ENCODE results near the gene AKAP9. TPM values are rescaled to one million over a fixed set of nuclear protein-coding genes. Genes with fewer than 3 reads are reported as not detected.

The AKAP9 gene
- total RNA-seq, 1 experiment from 2014 or later, result 62.6 TPM

DNA sequence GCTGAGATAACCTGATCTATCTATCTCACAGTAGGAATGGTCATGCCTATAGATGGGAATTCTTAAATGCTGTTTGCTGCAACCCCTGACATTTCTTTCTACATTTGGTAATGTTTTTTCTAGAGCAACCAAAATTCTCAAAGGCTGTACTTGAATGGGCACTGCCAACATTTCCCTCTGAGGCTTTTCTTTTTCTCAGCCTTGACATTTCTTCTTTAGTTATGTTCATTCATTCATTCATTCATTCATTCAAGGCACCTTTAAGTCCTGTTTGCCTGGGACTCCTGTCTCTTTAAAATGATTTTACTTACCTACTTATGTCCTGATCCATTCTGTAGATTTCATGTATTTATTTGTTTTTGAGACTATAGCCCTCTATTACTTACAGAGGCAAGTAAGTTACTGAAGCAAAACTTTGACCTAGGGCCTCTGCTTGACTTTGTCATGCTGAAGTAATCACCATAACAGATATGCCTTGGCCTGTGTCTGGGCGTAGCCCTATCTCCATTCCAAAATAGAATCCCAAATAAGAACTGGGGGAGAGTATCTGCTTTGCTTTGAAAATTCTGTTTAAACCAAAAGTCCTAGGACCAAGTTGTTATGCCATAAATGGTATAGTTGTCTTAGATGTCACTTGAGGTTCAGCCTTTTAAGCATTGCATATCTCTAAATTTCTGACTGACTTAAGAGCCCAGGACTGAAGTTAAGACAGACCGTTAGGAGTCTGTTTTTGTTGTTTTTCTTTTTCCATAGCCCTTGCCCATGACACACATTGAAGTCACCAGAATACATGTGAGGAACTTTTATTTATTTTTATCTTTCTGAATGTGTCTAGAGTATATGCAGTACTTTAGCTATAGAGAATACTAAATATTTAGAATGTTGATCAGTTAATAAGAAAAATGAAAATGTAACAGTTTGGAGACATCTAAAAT lies 59.2 kb downstream of the AKAP9 start:
- intact Hi-C loops (cut with micrococcal nuclease; ENCODE audit: unreplicated experiment), result no loop called here
- ChIA-PET POLR2A (ENCODE audit: low non-redundant PET) (no interaction called here), CTCF (no interaction called here)
- no peak for TF ChIP-seq EZH2 (IDR thresholded peaks at IDR 0.05; ENCODE audit: borderline replicate concordance, low read depth, low read length, poor library complexity, severe bottlenecking)
- TF ChIP-seq, protein P1, sequence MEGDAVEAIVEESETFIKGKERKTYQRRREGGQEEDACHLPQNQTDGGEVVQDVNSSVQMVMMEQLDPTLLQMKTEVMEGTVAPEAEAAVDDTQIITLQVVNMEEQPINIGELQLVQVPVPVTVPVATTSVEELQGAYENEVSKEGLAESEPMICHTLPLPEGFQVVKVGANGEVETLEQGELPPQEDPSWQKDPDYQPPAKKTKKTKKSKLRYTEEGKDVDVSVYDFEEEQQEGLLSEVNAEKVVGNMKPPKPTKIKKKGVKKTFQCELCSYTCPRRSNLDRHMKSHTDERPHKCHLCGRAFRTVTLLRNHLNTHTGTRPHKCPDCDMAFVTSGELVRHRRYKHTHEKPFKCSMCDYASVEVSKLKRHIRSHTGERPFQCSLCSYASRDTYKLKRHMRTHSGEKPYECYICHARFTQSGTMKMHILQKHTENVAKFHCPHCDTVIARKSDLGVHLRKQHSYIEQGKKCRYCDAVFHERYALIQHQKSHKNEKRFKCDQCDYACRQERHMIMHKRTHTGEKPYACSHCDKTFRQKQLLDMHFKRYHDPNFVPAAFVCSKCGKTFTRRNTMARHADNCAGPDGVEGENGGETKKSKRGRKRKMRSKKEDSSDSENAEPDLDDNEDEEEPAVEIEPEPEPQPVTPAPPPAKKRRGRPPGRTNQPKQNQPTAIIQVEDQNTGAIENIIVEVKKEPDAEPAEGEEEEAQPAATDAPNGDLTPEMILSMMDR (conservative IDR thresholded peaks at IDR 0.05; ENCODE audit: low read depth, low read length), result no peak
- H3K27ac ChIP-seq (ENCODE audit: low read depth, low read length, poor library complexity, severe bottlenecking), result no peak overlapping the region
- H3K36me3 ChIP-seq (ENCODE audit: insufficient read depth, low read length, poor library complexity, severe bottlenecking), result peaks cover 42% of the 10 kb centered on the region
- H3K9me3 ChIP-seq (ENCODE audit: low read depth, low read length, poor library complexity, severe bottlenecking), result peaks cover 3% of the 10 kb centered on the region
- no peak for DNase-seq (ENCODE audit: low spot score)
- H3K27me3 ChIP-seq (replicated peaks; ENCODE audit: insufficient read depth, low read depth, low read length, poor library complexity), result no peaks in the 10 kb centered on the region
- H3K4me3 ChIP-seq (ENCODE audit: low read depth, low read length, poor library complexity, severe bottlenecking), result no peak overlapping the region
- H3K4me1 ChIP-seq (ENCODE audit: insufficient read depth, low read length, poor library complexity, severe bottlenecking), result no peaks in the 10 kb centered on the region
- BruUV-seq (replicated peaks), result no TSS peak

- no TSS peak for BruUV-seq (replicated peaks)
- H3K4me1 ChIP-seq (ENCODE audit: insufficient read depth, low read length, poor library complexity, severe bottlenecking), result no peaks in the 10 kb centered on the region
- H3K9me3 ChIP-seq (ENCODE audit: low read depth, low read length, poor library complexity, severe bottlenecking), result peaks cover 3% of the 10 kb centered on the region
- ChIA-PET CTCF (no interaction called here), POLR2A (ENCODE audit: low non-redundant PET) (no interaction called here)
- DNase-seq (ENCODE audit: low spot score), result no peak
- H3K27me3 ChIP-seq (replicated peaks; ENCODE audit: insufficient read depth, low read depth, low read length, poor library complexity), result no peaks in the 10 kb centered on the region
- intact Hi-C loops (cut with micrococcal nuclease; ENCODE audit: unreplicated experiment), result no loop called here
- H3K27ac ChIP-seq (ENCODE audit: low read depth, low read length, poor library complexity, severe bottlenecking), result no peak overlapping the region
- H3K4me3 ChIP-seq (ENCODE audit: low read depth, low read length, poor library complexity, severe bottlenecking), result no peak overlapping the region
- TF ChIP-seq, protein P1 (conservative IDR thresholded peaks at IDR 0.05; ENCODE audit: low read depth, low read length), result no peak
- no peak for TF ChIP-seq EZH2 (IDR thresholded peaks at IDR 0.05; ENCODE audit: borderline replicate concordance, low read depth, low read length, poor library complexity, severe bottlenecking)
- H3K36me3 ChIP-seq (ENCODE audit: insufficient read depth, low read length, poor library complexity, severe bottlenecking), result peaks cover 20% of the 10 kb centered on the region
These were observed 62.1 kb downstream of the AKAP9 start for GRCh38 chr7:92002720-92003119.

DNA sequence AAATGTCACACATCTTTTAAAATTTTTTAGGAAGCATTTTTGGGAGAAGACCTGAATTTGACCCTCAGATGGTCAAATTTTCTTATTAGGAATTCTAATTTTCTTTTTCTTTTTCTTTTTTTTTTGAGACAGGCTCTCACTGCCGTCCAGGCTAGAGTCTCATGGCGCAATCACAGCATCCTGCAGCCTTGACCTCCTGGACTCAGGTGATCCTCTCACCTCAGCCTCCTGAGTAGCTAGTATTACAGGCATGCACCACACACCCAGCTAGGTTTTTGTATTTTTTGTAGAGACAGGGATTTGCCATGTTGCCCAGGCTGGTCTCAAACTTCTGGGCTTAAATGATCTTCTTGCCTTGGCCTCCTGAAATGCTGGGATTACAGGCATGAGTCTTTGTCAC lies 65.4 kb downstream of the AKAP9 start:
- no peak for TF ChIP-seq EZH2 (IDR thresholded peaks at IDR 0.05; ENCODE audit: borderline replicate concordance, low read depth, low read length, poor library complexity, severe bottlenecking)
- TF ChIP-seq, protein P1 (conservative IDR thresholded peaks at IDR 0.05; ENCODE audit: low read depth, low read length), result no peak
- no TSS peak for BruUV-seq (replicated peaks)
- no peak for DNase-seq (ENCODE audit: low spot score)
- peaks cover 3% of the 10 kb centered on the region for H3K9me3 ChIP-seq (ENCODE audit: low read depth, low read length, poor library complexity, severe bottlenecking)
- H3K27ac ChIP-seq (ENCODE audit: low read depth, low read length, poor library complexity, severe bottlenecking), result no peak overlapping the region
- intact Hi-C loops (cut with micrococcal nuclease; ENCODE audit: unreplicated experiment), result no loop called here
- ChIA-PET CTCF (no interaction called here), POLR2A (ENCODE audit: low non-redundant PET) (no interaction called here)
- no peak overlapping the region for H3K4me3 ChIP-seq (ENCODE audit: low read depth, low read length, poor library complexity, severe bottlenecking)
- H3K4me1 ChIP-seq (ENCODE audit: insufficient read depth, low read length, poor library complexity, severe bottlenecking), result no peaks in the 10 kb centered on the region
- no peaks in the 10 kb centered on the region for H3K27me3 ChIP-seq (replicated peaks; ENCODE audit: insufficient read depth, low read depth, low read length, poor library complexity)
- peaks cover 14% of the 10 kb centered on the region for H3K36me3 ChIP-seq (ENCODE audit: insufficient read depth, low read length, poor library complexity, severe bottlenecking)

Measured in A673 (cell line).